Astrocyte (in vitro differentiated cells and primary cell): ENCODE data around the gene RAD51B. TPM values are rescaled to one million over a fixed set of nuclear protein-coding genes. Genes with fewer than 3 reads are reported as not detected.

Experiments
- DNase-seq: peaks from one replicate; pipeline ENCODE4 v3.0.0-alpha.2; 2010; ENCODE audit warnings: low read depth
- FAIRE-seq: peaks from 2 replicates; lab custom pipeline; 2011; peaks lifted over from hg19 to GRCh38; lab: Jason Lieb, UNC
- H2AFZ ChIP-seq: 2 replicates; pipeline ENCODE4 v1.6.0; 2012; ENCODE audit warnings: low read depth, low read length, inconsistent platforms
- H3K27ac ChIP-seq: 2 replicates; pipeline ENCODE4 v1.5.1; 2011; ENCODE audit warnings: low read depth, low read length, inconsistent platforms
- H3K27me3 ChIP-seq: 2 replicates; pipeline ENCODE4 v1.6.0; 2011; ENCODE audit warnings: low read length, inconsistent platforms; ENCODE audit not compliant: insufficient read depth
- H3K36me3 ChIP-seq: 2 replicates; pipeline ENCODE4 v1.5.1; 2011; ENCODE audit warnings: low read length, inconsistent platforms; ENCODE audit not compliant: insufficient read depth
- H3K4me1 ChIP-seq: 2 replicates; pipeline ENCODE4 v1.5.1; 2011; ENCODE audit warnings: low read length, inconsistent platforms; ENCODE audit not compliant: insufficient read depth
- H3K4me2 ChIP-seq: 2 replicates; pipeline ENCODE4 v1.6.0; 2012; ENCODE audit warnings: low read length, inconsistent platforms
- H3K4me3 ChIP-seq: 2 replicates; pipeline ENCODE4 v1.5.1; 2011; ENCODE audit warnings: low read depth, mild to moderate bottlenecking, low read length, inconsistent platforms; ENCODE audit not compliant: insufficient read depth
- H3K79me2 ChIP-seq: 2 replicates; pipeline ENCODE4 v1.6.0; 2012; ENCODE audit warnings: mild to moderate bottlenecking, low read length, inconsistent platforms; ENCODE audit not compliant: insufficient read depth
- H3K9ac ChIP-seq: 2 replicates; pipeline ENCODE4 v1.6.0; 2012; ENCODE audit warnings: mild to moderate bottlenecking, low read length, inconsistent platforms
- H3K9me3 ChIP-seq: 2 replicates; pipeline ENCODE4 v1.5.1; 2012; ENCODE audit warnings: low read depth, mild to moderate bottlenecking, low read length, inconsistent platforms; ENCODE audit not compliant: insufficient read depth
- H4K20me1 ChIP-seq: 2 replicates; pipeline ENCODE4 v1.6.0; 2012; ENCODE audit warnings: low read length, inconsistent platforms; ENCODE audit not compliant: insufficient read depth
- H3K27ac Mint-ChIP-seq: one replicate; pipeline ENCODE4 v1.8.0; 2021; ENCODE audit warnings: mild to moderate bottlenecking, mixed read lengths; ENCODE audit not compliant: unreplicated experiment
- H3K27me3 Mint-ChIP-seq: one replicate; pipeline ENCODE4 v1.8.0; 2021; ENCODE audit warnings: low read depth, mixed read lengths; ENCODE audit not compliant: unreplicated experiment
- H3K36me3 Mint-ChIP-seq: one replicate; pipeline ENCODE4 v1.8.0; 2021; ENCODE audit warnings: low read depth, mixed read lengths; ENCODE audit not compliant: unreplicated experiment
- H3K4me1 Mint-ChIP-seq: one replicate; pipeline ENCODE4 v1.8.0; 2021; ENCODE audit warnings: low read depth, mixed read lengths; ENCODE audit not compliant: unreplicated experiment
- H3K4me3 Mint-ChIP-seq: one replicate; pipeline ENCODE4 v1.8.0; 2021; ENCODE audit warnings: mild to moderate bottlenecking, moderate library complexity, mixed read lengths; ENCODE audit not compliant: unreplicated experiment
- H3K9me3 Mint-ChIP-seq: one replicate; pipeline ENCODE4 v1.8.0; 2021; ENCODE audit warnings: mild to moderate bottlenecking, mixed read lengths; ENCODE audit not compliant: unreplicated experiment
- CTCF ChIP-seq: IDR thresholded peaks from 2 replicates; pipeline ENCODE4 v1.5.1; 2011; ENCODE audit warnings: low read depth, mild to moderate bottlenecking, inconsistent platforms, low read length, moderate library complexity; ENCODE audit not compliant: insufficient read depth
- EZH2 ChIP-seq: IDR thresholded peaks from 2 replicates; pipeline ENCODE4 v1.6.1; 2012; ENCODE audit warnings: mild to moderate bottlenecking, low read length, inconsistent platforms; ENCODE audit not compliant: insufficient read depth
- total RNA-seq: library from RNA; stranded (reverse); gene quantifications from 2 replicates; pipeline ENCODE4 v1.2.1, GENCODE V29; 2021

Gene RAD51B
- total RNA-seq, 1 donor from 2014 or later: 10.8 TPM

- H3K27me3 ChIP-seq: no peaks in the 10 kb centered on the region
- Mint-ChIP-seq H3K4me1 (peaks cover 10% of the 10 kb centered on the region), H3K9me3 (peaks cover 2% of the 10 kb centered on the region), H3K27ac (no peak overlapping the region), H3K27me3 (no peaks in the 10 kb centered on the region), H3K36me3 (no peaks in the 10 kb centered on the region), H3K4me3 (no peak overlapping the region)
- no peak overlapping the region for H3K9ac ChIP-seq
- H3K27ac ChIP-seq: no peak overlapping the region
- no peak overlapping the region for H2AFZ ChIP-seq
- no peak overlapping the region for H3K4me3 ChIP-seq
- no peaks in the 10 kb centered on the region for H3K36me3 ChIP-seq
- DNase-seq: no peak
- H4K20me1 ChIP-seq: no peaks in the 10 kb centered on the region
- peaks cover 4% of the 10 kb centered on the region for H3K4me1 ChIP-seq
- no peak for FAIRE-seq
- H3K4me2 ChIP-seq: no peak overlapping the region
- H3K9me3 ChIP-seq: no peaks in the 10 kb centered on the region
- TF ChIP-seq EZH2 (no peak), CTCF (no peak)
- no peaks in the 10 kb centered on the region for H3K79me2 ChIP-seq
Observed at GRCh38 chr14:68291820-68292219, 472.2 kb downstream of the RAD51B start.

DNA sequence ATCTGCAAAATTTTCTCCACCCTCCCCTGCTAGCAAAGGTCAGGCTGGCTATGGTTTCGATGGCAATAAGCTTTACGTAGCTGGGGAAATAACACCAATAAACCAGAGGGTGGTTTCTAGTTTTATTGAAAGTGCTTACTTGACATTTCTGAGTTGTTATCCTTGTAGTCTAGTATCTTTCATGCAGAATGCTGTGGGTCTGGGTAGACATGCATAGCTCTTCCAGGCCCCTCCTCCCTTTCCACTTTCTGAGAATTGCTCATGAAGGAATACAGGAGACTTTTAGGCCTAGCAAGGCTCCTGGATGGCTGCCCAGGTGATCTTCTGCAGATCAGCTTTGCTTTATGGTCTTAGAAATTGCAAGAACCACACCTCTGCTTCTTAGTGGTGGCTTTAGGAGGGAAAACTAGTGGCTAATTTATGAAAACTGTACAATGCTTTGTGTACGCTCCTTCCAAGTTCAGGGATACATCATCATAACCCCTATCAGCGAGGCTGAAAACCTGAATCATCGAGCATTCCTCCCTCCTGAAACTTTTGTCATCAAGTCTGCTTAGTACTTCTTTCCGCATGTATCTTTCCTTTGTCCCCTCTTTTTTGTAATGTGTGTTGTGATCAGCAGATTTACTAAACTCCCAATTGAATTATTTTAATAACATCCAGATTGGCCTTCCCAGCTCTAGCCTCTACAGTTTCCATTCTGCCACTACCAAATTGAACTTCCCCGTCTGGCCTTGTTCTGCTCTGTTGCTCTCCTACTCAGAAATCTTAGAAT, 473.0 kb downstream of the RAD51B start:
- no peak overlapping the region for H2AFZ ChIP-seq
- peaks cover 2% of the 10 kb centered on the region for H3K9me3 Mint-ChIP-seq
- H3K4me1 Mint-ChIP-seq: peaks cover 10% of the 10 kb centered on the region

More for the DNA sequence above, 473.0 kb downstream of the RAD51B start:
- H3K4me3 ChIP-seq: no peak overlapping the region
- no peak overlapping the region for H3K27ac ChIP-seq
- Mint-ChIP-seq H3K27ac (no peak overlapping the region), H3K27me3 (no peaks in the 10 kb centered on the region), H3K36me3 (no peaks in the 10 kb centered on the region), H3K4me3 (no peak overlapping the region)
- FAIRE-seq (no peak), DNase-seq (peak; percentile 40)
- H3K36me3 ChIP-seq: no peaks in the 10 kb centered on the region
- no peaks in the 10 kb centered on the region for H4K20me1 ChIP-seq
- H3K4me1 ChIP-seq: peaks cover 4% of the 10 kb centered on the region
- no peak for TF ChIP-seq CTCF
- TF ChIP-seq EZH2: no peak
- H3K27me3 ChIP-seq: no peaks in the 10 kb centered on the region
- no peak overlapping the region for H3K9ac ChIP-seq
- no peaks in the 10 kb centered on the region for H3K9me3 ChIP-seq
- H3K4me2 ChIP-seq: no peak overlapping the region
- H3K79me2 ChIP-seq: no peaks in the 10 kb centered on the region
